HG03103 (cell line): ENCODE measurements around the gene LAMTOR3.
A peak's percentile ranks its signal among the peaks of the same experiment; 100 is the strongest.

Source experiments
- ATAC-seq: cut with Tn5 transposase; IDR thresholded peaks from one replicate; pipeline ENCODE4 v1.9.1; 2021; ENCODE audit warnings: low read depth; ENCODE audit not compliant: unreplicated experiment

The LAMTOR3 gene

GRCh38 chr4:99894161-99894997 is at the start of gene LAMTOR3:
Gene LAMTOR3 (minus strand): TSS chr4:99894427. CDS start chr4:99893963, 464 bp downstream.
- ATAC-seq, result peak; percentile 99

DNA sequence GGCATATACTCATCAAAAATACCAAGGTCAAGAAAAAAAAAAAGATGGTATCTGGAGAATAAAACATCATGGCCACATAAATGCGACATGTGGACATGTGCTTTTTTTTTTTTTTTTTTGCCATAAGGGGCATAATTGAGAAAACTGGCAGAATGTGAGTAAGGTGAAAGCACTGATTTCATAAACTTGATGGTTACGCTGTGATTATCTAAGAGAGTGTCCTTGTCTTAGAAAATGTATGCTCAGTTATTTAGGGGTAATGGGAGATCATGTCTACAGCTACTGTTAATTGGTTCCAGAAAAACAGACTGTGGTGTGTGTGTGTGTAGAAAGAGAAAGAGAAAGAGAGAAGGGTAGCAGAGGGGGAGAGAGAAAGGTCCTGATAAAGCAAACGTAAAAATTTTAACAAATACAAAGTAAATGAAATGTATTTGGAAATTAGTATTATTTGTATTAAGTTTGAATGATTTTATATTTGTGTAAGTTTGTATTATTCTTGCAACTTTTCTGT is 44.1 kb upstream of the LAMTOR3 start:
- ATAC-seq, result no peak

GRCh38 chr4:99934891-99935290 is 40.7 kb upstream of the LAMTOR3 start:
- no peak for ATAC-seq

DNA sequence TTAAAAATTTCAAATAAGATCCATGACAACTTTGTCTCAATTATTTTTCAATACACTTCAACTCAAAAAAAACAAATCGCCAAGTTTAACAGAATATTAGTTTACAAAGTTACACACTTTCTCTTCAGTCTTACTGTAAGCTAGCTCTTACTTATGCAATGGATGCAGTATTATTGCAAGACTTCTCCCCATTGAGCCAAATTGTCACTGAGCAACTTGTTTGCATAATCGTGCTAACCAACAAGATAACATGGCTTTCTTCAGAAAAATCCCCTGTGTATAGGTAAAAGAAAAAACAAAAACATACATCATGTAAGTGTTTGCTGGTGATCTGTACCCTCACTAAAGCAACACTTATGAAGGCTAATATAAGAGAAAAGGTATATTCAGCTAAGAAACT is 33.3 kb upstream of the LAMTOR3 start:
- ATAC-seq, result no peak

- ATAC-seq, result no peak
Measured at GRCh38 chr4:99921174-99921573, 26.9 kb upstream of the LAMTOR3 start.

DNA sequence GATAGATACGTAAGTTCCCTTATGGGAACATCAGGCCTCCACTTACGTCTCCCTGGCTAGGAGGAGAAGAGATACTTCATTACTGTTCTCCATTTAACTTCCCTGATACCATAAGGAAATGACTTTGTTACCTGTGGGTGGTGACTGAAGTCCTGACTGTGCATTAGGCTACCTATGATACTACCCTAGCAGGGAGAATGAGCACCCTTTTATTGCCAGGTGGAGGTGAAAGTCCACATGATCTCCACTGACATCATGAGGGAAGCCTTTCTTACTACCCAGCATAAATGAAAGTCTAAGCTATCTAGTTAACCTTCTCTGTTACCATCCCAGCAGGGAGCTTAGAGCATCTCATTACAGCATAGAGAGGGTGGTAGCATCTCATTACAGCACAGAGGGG is 24.4 kb upstream of the LAMTOR3 start:
- no peak for ATAC-seq

DNA sequence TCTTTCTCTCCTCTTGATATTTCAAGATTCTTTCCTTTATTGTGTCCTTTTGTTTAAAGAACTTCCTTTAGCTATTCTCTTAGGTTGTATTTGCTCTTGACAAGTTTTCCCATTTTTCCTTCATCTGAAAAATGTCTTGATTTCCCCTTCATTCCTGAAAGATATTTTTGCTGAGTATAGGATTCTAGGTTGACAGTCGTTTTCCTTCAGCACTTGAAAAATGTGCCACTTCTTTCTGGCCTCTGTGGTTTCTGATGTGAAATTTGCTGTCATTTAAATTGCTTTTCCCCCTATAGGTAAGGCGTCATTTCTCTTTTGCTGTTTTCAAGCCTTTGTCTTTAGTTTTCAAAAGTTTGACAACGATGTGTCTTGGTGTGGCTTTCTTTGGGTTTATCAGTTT is 23.3 kb upstream of the LAMTOR3 start:
- ATAC-seq, result no peak

- no peak for ATAC-seq
Measured at GRCh38 chr4:99915449-99915848, 21.2 kb upstream of the LAMTOR3 start.

DNA sequence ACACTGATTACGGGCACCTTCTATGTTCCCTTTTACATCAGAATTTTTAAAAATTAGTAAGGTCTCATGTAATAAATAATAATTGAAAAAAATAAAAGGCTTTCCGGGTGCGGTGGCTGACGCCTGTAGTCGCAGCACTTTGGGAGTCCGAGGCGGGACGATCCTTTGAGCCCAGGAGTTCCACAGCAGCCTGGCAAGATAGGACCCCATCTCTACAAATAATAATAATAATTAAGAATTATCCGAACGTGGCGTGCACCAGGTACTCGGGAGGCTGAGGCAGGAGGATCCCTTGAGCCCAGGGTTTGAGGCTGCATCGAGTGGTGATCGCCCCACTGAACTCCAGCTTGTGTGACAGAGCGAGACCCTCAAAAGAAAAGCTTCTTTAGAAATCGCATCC is 771 bp upstream of the LAMTOR3 start:
- ATAC-seq, result no peak

DNA sequence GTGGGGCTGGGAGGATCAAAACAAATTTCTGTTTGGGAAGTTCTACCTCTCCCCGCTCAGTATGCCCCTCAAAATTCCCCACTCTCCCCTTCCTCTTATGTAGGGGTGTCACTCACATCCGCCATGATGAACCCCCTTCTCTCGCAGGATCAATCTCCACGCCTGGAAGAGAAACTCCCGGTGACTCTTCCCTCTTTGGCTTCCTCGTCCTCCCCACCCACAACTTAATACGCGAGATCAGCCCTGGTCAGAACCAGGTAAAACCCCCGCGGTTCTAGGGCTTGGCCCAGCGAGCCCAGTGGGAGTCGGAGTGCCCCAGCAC is 427 bp downstream of the LAMTOR3 start:
- ATAC-seq, result no peak

DNA sequence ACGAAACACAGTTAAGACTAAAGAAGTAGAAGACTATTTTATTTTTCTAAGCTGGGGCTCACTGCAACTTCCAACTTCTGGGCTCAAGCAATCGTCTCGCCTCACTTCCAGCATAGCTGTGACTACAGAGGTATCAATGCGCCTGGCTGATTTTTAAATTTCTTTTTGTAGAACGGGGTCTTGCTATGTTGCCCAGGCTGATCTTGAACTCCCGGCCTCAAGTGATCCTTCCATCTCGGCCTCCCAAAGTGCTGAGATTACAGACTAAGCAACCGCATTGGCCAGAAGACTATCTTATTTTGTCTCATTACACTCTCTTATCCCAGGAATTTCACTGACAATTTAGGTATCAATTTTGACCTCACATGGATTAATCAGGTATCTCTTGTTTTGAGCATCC is 1.2 kb downstream of the LAMTOR3 start:
- ATAC-seq, result no peak

DNA sequence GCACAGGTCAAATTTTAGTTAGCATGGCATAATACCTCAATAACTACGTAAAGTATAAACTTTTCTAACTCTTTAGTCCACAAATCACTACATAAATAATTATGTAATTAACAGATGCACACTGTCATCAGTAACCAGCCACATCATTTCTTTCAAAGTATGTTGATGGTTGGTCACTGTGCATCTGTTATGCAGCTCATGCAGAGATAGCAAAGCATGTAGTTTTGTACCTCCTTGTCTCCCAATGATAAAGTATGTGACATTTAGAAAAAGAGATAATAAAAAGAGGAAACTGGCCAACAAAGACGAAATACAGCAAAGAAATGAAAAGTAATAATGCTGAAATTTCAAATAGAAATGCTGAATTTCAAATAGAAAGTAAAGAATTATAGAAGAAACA is 2.9 kb downstream of the LAMTOR3 start:
- no peak for ATAC-seq

DNA sequence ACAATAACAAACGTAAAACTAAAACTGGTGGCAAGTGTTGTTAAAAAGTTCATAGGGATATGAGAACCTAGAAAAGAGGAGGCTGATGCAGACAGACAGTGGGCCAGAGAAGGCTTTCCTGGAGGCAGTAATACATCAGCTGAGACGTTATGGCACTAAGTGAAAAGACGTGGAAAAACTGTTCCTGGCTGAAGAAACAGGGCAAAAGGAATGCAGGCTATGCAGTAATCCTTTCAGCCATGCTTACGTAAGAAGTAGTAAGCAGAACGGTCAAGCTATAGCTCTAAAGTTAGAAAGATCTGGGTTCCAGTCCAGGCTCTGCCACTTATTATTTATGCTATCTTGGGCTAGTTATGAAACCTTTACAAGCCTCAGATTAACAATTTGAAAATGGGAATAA is 6.4 kb downstream of the LAMTOR3 start:
- ATAC-seq, result no peak

DNA sequence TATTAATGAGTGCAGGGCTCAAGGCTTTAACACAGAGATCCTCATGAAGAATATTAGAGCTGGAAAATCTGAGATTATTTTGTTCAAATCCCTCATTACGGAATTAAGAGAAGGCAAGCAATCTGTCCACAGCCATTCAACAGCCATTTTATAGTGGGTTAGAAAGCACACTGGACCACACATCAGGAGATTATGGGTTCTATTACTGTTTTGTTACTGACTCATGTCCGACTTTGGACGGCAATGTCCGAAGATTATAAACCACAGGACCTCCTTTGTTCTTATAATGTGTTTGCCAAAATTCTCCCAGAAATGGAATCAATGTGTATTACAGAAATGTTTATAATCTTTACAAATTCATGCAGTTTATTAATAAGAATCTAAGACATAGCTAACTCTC is 8.1 kb downstream of the LAMTOR3 start:
- no peak for ATAC-seq

DNA sequence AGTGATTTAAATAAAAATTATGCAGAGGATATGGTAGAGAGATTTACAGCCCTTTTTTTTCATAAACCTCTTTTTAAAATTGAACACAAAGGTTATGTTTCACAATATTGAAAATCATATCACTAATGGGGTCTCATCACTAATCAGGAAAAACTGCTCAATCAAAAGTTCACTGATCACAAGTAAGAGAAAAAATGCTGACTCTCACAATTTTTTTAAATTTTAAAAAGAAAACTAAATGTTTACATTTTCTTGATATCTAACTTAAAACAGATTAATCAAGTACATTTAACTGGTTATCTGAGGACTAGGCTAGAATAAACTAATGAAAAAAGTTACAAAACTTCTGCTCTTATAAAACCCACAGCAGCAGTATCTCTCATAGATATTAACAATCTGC is 8.5 kb downstream of the LAMTOR3 start:
- ATAC-seq, result no peak

GRCh38 chr4:99885063-99885664 is 9.1 kb downstream of the LAMTOR3 start:
- no peak for ATAC-seq

DNA sequence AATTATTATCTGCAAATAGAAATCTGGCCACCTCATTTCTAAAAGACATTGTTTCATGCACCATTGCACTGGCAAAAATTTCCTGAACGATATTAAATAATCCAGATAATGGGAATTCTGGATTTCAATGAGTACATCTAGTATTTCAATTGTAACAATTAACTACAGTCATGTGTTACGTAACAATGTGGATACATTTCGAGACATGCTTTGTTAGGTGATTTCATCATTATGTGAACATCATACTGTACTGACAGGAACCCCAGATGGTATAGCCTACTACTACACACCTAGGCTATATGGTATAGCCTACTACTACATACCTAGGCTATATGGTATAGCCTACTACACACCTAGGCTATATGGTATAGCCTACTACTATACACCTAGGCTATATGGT is 14.8 kb downstream of the LAMTOR3 start:
- no peak for ATAC-seq

GRCh38 chr4:99878604-99879003 is 15.6 kb downstream of the LAMTOR3 start:
- no peak for ATAC-seq

DNA sequence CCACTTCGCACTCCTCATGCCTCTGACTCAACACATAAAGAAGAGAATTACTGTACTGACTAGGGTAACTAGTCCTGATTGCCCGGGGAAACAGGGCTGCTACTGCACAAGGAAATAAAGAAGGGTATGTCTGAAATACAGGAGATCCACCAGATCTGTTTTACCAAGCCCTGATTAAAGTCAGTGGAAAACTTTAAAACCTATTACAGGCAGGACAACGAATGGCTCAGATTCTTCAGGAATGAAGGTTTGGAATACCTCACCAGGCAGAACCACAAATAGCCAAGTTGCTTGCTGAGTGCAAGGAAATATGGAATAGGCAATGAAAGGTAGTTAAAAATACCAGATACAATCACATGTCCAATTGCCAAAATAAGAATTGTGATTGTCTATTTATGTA is 17.3 kb downstream of the LAMTOR3 start:
- ATAC-seq, result no peak

DNA sequence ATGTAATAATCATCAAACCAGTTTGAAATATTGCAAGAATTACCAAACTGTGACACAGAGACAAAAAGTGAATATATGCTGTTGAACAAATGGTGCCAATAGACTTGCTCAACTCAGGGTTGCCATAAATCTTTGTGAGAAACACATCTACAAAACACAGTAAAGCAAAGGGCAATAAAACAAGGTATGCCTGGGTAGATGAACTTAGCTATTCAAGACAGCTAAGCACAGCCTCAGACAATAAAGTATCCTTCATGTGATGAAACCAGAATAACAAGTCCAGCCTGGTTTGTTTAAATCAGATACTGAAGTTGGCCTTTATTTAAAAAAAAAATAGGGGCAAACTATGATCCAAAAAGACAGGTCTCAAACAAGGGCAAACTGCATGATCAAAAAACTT is 19.2 kb downstream of the LAMTOR3 start:
- ATAC-seq, result no peak

GRCh38 chr4:99872570-99872969 is 21.7 kb downstream of the LAMTOR3 start:
- ATAC-seq, result no peak

- ATAC-seq, result no peak
Measured at GRCh38 chr4:99868126-99868596, 26.1 kb downstream of the LAMTOR3 start.
